ENCODE results near the gene CACNA2D1. TPM values are rescaled to one million over a fixed set of nuclear protein-coding genes. Genes with fewer than 3 reads are reported as not detected.

CACNA2D1 gene
- total RNA-seq, 1 experiment from 2014 or later: 0.77 TPM

DNA sequence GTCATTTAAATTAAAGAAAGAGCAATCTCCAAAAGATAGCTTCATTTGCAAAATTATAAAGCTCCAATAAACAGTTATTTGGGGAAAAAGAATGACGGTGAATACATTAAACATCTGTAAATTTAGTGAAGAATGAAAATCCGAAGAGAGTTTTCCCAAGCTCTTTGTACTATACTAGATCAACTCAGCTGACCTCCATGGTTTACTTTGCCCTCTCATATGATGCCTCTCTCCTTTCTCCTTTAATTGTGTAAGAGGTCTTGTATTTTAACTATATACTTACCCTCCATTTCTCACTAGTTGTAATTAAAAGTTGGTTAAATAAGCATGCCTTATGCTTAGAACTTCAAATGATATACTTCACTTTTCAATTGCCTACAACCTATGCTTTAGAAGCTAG is 125.8 kb downstream of the CACNA2D1 start:
- H3F3A ChIP-seq (ENCODE audit: low read length, unreplicated experiment): no peaks in the 10 kb centered on the region
- no peaks in the 10 kb centered on the region for H3K9me3 ChIP-seq (ENCODE audit: low read length)
- H3K4me3 ChIP-seq (ENCODE audit: low read length): no peak overlapping the region
- H3K9ac ChIP-seq (ENCODE audit: low read length): no peak overlapping the region
- H3K9me2 ChIP-seq (replicated peaks; ENCODE audit: low read length): no peaks in the 10 kb centered on the region
- intact Hi-C loops (cut with micrococcal nuclease): no loop called here
- DNase-seq (no peak), ATAC-seq (no peak)
- no peak for TF ChIP-seq EZH2 (IDR thresholded peaks at IDR 0.05; ENCODE audit: low read length, unreplicated experiment)
- CTCF ChIA-PET: no interaction called here
- H3K4me2 ChIP-seq (ENCODE audit: low read length): no peak overlapping the region
- H2AFZ ChIP-seq (ENCODE audit: low read length): no peak overlapping the region
- no peaks in the 10 kb centered on the region for H3K79me2 ChIP-seq (ENCODE audit: low read length)
- H3K36me3 ChIP-seq (ENCODE audit: low read depth, low read length): no peaks in the 10 kb centered on the region
- no peaks in the 10 kb centered on the region for H3K4me1 ChIP-seq (ENCODE audit: insufficient read depth, low read length)
- no peak overlapping the region for H3K27ac ChIP-seq (ENCODE audit: low read length)
- POLR2A ChIA-PET (ENCODE audit: unreplicated experiment): no interaction called here
- BruUV-seq (replicated peaks): no TSS peak
- no peaks in the 10 kb centered on the region for H3K27me3 ChIP-seq (ENCODE audit: low read length)
- H4K20me1 ChIP-seq (ENCODE audit: low read length): no peaks in the 10 kb centered on the region

DNA sequence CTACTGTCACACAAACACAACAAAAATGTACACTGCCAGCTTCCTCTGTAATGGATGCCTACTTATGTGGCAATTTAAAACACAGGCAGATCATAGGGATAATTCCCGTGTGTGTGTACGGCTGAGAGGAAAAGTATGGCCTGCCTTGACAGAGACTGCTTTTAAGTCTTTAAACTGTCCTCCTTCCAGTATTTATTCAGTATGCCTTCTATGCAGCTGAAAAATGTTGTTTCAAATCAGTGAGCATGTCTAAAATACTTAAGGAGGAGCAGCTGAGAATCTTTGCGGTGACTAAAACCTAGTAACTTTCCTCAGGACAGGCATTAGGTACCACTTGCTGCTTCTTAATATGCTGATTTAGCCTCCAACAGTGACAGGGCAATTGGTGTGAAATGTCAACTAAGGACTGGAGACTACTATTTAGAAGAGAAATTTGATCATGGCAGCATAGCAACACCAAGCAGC is 126.3 kb downstream of the CACNA2D1 start:
- ATAC-seq (no peak), DNase-seq (no peak)
- H3K27ac ChIP-seq (ENCODE audit: low read length): no peak overlapping the region
- BruUV-seq (replicated peaks): no TSS peak
- ChIA-PET POLR2A (ENCODE audit: unreplicated experiment) (no interaction called here), CTCF (no interaction called here)
- H3K4me1 ChIP-seq (ENCODE audit: insufficient read depth, low read length): no peaks in the 10 kb centered on the region
- TF ChIP-seq, protein P1, sequence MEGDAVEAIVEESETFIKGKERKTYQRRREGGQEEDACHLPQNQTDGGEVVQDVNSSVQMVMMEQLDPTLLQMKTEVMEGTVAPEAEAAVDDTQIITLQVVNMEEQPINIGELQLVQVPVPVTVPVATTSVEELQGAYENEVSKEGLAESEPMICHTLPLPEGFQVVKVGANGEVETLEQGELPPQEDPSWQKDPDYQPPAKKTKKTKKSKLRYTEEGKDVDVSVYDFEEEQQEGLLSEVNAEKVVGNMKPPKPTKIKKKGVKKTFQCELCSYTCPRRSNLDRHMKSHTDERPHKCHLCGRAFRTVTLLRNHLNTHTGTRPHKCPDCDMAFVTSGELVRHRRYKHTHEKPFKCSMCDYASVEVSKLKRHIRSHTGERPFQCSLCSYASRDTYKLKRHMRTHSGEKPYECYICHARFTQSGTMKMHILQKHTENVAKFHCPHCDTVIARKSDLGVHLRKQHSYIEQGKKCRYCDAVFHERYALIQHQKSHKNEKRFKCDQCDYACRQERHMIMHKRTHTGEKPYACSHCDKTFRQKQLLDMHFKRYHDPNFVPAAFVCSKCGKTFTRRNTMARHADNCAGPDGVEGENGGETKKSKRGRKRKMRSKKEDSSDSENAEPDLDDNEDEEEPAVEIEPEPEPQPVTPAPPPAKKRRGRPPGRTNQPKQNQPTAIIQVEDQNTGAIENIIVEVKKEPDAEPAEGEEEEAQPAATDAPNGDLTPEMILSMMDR (conservative IDR thresholded peaks at IDR 0.05; ENCODE audit: low read depth, low read length): no peak
- TF ChIP-seq EZH2 (IDR thresholded peaks at IDR 0.05; ENCODE audit: low read length, unreplicated experiment): no peak
- H3K79me2 ChIP-seq (ENCODE audit: low read length): no peaks in the 10 kb centered on the region
- no peaks in the 10 kb centered on the region for H3F3A ChIP-seq (ENCODE audit: low read length, unreplicated experiment)
- no peak overlapping the region for H3K9ac ChIP-seq (ENCODE audit: low read length)
- no peaks in the 10 kb centered on the region for H3K9me2 ChIP-seq (replicated peaks; ENCODE audit: low read length)
- H3K4me2 ChIP-seq (ENCODE audit: low read length): no peak overlapping the region
- no peaks in the 10 kb centered on the region for H3K36me3 ChIP-seq (ENCODE audit: low read depth, low read length)
- no peaks in the 10 kb centered on the region for H3K27me3 ChIP-seq (ENCODE audit: low read length)
- H2AFZ ChIP-seq (ENCODE audit: low read length): no peak overlapping the region
- intact Hi-C loops (cut with micrococcal nuclease): no loop called here
- H4K20me1 ChIP-seq (ENCODE audit: low read length): no peaks in the 10 kb centered on the region
- H3K4me3 ChIP-seq (ENCODE audit: low read length): no peak overlapping the region
- no peaks in the 10 kb centered on the region for H3K9me3 ChIP-seq (ENCODE audit: low read length)

DNA sequence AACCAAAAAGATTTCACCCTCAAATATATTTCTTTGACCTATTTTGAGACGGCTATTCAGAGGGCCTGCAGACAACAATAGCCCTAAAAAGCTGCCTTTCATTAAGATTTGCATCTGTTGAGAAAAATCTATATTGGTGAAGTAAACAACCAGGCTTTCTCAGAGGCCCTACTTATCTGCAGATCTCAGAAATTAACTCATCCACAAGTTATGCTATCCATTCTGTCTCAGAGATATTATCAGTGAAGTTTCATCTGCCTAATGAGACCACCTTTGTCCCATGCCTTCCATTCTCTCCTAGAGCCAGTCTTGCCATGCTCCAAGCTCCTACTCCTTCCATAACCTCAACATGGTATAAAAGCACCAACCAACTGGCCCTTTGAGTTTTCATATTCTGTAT is 130.3 kb downstream of the CACNA2D1 start:
- ATAC-seq: no peak
- no peak overlapping the region for H2AFZ ChIP-seq (ENCODE audit: low read length)
- no peak overlapping the region for H3K9ac ChIP-seq (ENCODE audit: low read length)
- DNase-seq: no peak
- intact Hi-C loops (cut with micrococcal nuclease): no loop called here
- TF ChIP-seq, protein P1 (conservative IDR thresholded peaks at IDR 0.05; ENCODE audit: low read depth, low read length): no peak
- TF ChIP-seq EZH2 (IDR thresholded peaks at IDR 0.05; ENCODE audit: low read length, unreplicated experiment) (no peak), EZH2phosphoT487 (IDR thresholded peaks at IDR 0.05; ENCODE audit: borderline replicate concordance, low read length) (no peak)
- no peaks in the 10 kb centered on the region for H4K20me1 ChIP-seq (ENCODE audit: low read length)
- 0 out of 2 replicates have a peak, but pooled peaks cover 2% of the 10 kb centered on the region for H3K27me3 ChIP-seq (ENCODE audit: low read length)
- no peaks in the 10 kb centered on the region for H3F3A ChIP-seq (ENCODE audit: low read length, unreplicated experiment)
- H3K79me2 ChIP-seq (ENCODE audit: low read length): no peaks in the 10 kb centered on the region
- no peaks in the 10 kb centered on the region for H3K9me2 ChIP-seq (replicated peaks; ENCODE audit: low read length)
- no peak overlapping the region for H3K4me3 ChIP-seq (ENCODE audit: low read length)
- no peak overlapping the region for H3K4me2 ChIP-seq (ENCODE audit: low read length)
- no peak overlapping the region for H3K27ac ChIP-seq (ENCODE audit: low read length)
- no peaks in the 10 kb centered on the region for H3K9me3 ChIP-seq (ENCODE audit: low read length)
- ChIA-PET POLR2A (ENCODE audit: unreplicated experiment) (no interaction called here), CTCF (no interaction called here)
- no TSS peak for BruUV-seq (replicated peaks)
- no peaks in the 10 kb centered on the region for H3K36me3 ChIP-seq (ENCODE audit: low read depth, low read length)
- no peaks in the 10 kb centered on the region for H3K4me1 ChIP-seq (ENCODE audit: insufficient read depth, low read length)

All from PC-3 (cell line).